HG03135 (cell line): Measurements from ENCODE around the gene HAT1.

Experiments
- ATAC-seq: cut with Tn5 transposase; IDR thresholded peaks from one replicate; pipeline ENCODE4 v1.9.1; 2021; ENCODE audit warnings: mild to moderate bottlenecking, moderate library complexity; ENCODE audit not compliant: unreplicated experiment

Gene HAT1

GRCh38 chr2:171913517-171913916, 8.7 kb upstream of the HAT1 start:
- no peak for ATAC-seq

- ATAC-seq = no peak
Observed at GRCh38 chr2:171919453-171919852, 2.8 kb upstream of the HAT1 start.

- no peak for ATAC-seq
Observed at GRCh38 chr2:171921970-171922229, 361 bp upstream of the HAT1 start.

GRCh38 chr2:171923206-171923605, 945 bp downstream of the HAT1 start:
- ATAC-seq = no peak

- no peak for ATAC-seq
Observed at GRCh38 chr2:171924170-171924942, 2.1 kb downstream of the HAT1 start.

- no peak for ATAC-seq
Observed at GRCh38 chr2:171930385-171930784, 8.1 kb downstream of the HAT1 start.

- ATAC-seq = no peak
Observed at GRCh38 chr2:171939058-171939742, 16.9 kb downstream of the HAT1 start.

- ATAC-seq = no peak
Observed at GRCh38 chr2:171939743-171940071, 17.4 kb downstream of the HAT1 start.

- no peak for ATAC-seq
Observed at GRCh38 chr2:171941316-171941699, 19.0 kb downstream of the HAT1 start.

- ATAC-seq = no peak
Observed at GRCh38 chr2:171943869-171944268, 21.6 kb downstream of the HAT1 start.

GRCh38 chr2:171952276-171952675, 30.0 kb downstream of the HAT1 start:
- no peak for ATAC-seq

GRCh38 chr2:171952748-171953147, 30.5 kb downstream of the HAT1 start:
- ATAC-seq = no peak

GRCh38 chr2:171956135-171956825, 34.0 kb downstream of the HAT1 start:
- ATAC-seq = no peak

- ATAC-seq = no peak
Observed at GRCh38 chr2:171957061-171957460, 34.8 kb downstream of the HAT1 start.

GRCh38 chr2:171958475-171958874, 36.2 kb downstream of the HAT1 start:
- no peak for ATAC-seq

GRCh38 chr2:171959998-171960397, 37.7 kb downstream of the HAT1 start:
- ATAC-seq = no peak

GRCh38 chr2:171960570-171960969, 38.3 kb downstream of the HAT1 start:
- no peak for ATAC-seq

GRCh38 chr2:171963198-171963597, 40.9 kb downstream of the HAT1 start:
- ATAC-seq = no peak

- ATAC-seq = no peak
Observed at GRCh38 chr2:171964308-171964707, 42.0 kb downstream of the HAT1 start.

GRCh38 chr2:171965238-171965637, 43.0 kb downstream of the HAT1 start:
- ATAC-seq = no peak

- ATAC-seq = no peak
Observed at GRCh38 chr2:171965661-171966060, 43.4 kb downstream of the HAT1 start.

GRCh38 chr2:171966235-171966634, 44.0 kb downstream of the HAT1 start:
- ATAC-seq = no peak
